HCT116 (cell line): ENCODE data around the gene KPNA4. TPM values are rescaled to one million over a fixed set of nuclear protein-coding genes. Genes with fewer than 3 reads are reported as not detected.

Source experiments
- ATAC-seq: fragments of 200-7000 bp; cut with Tn5 transposase; 2 replicates; pipeline ENCODE4 v1.9.1; 2020; ENCODE audit warnings: mild to moderate bottlenecking, moderate library complexity
- BruUV-seq: library from RNA; stranded (reverse); fragments of 400-500 nt; replicated peaks from 2 replicates; lab custom pipeline; 2021; lab: Mats Ljungman, UMichigan
- CTCF ChIA-PET: fragments of 300-600 bp; sonication (Branson Sonifier 250); formaldehyde crosslinking; loops from one replicate; lab custom pipeline; 2021; ENCODE audit warnings: antibody characterized with exemption; lab: Charles Lee
- POLR2A ChIA-PET: fragments of 300-600, 350-600 bp; sonication (Branson Sonifier 250); formaldehyde crosslinking; loops from one replicate; lab custom pipeline; 2021; ENCODE audit warnings: antibody characterized with exemption; lab: Charles Lee
- RAD21 ChIA-PET, 2 experiments: fragments of 300-600 bp; sonication (Branson Sonifier 250); formaldehyde crosslinking; loops; one replicate each; lab custom pipeline; 2023; ENCODE audit warnings: low total read pairs in 2 of 2; ENCODE audit not compliant: uncharacterized antibody in 2 of 2, unreplicated experiment in 2 of 2, low non-redundant PET in 1 of 2; lab: Charles Lee
- DNase-seq: peaks from one replicate; pipeline ENCODE4 v3.0.0-alpha.2; 2010; ENCODE audit warnings: low read depth, low spot score
- H2AFZ ChIP-seq: fragments of 200-600 bp; shearing (Covaris generic), sonication (generic); 2 replicates; pipeline ENCODE4 v1.6.1; 2017; ENCODE audit warnings: low read depth, mixed run types, mixed read lengths, antibody characterized with exemption, low read length; ENCODE audit not compliant: poor library complexity, severe bottlenecking
- H3K27ac ChIP-seq: 2 replicates; pipeline ENCODE4 v1.5.1; 2012; ENCODE audit warnings: low read depth, low read length
- H3K27me3 ChIP-seq: fragments of 200-600 bp; sonication (generic); 2 replicates; pipeline ENCODE4 v1.6.1; 2016; ENCODE audit warnings: mixed run types, low read length, mixed read lengths; ENCODE audit not compliant: insufficient read depth
- H3K36me3 ChIP-seq, 2 experiments: fragments of 200-500 bp in 1 of 2; fragments of 200-600 bp in 1 of 2; sonication (Bioruptor generic) in 1 of 2; sonication (generic) in 1 of 2; 2 replicates each; pipeline versions ENCODE4 v1.5.1 to v1.6.1; 2014 to 2016; ENCODE audit warnings: low read length in 2 of 2, inconsistent platforms in 1 of 2, mixed read lengths in 1 of 2, mixed run types in 1 of 2; ENCODE audit not compliant: insufficient read depth in 2 of 2, control insufficient read depth in 1 of 2
- H3K4me1 ChIP-seq, 2 experiments: fragments of 200-600 bp in 1 of 2; sonication (generic) in 1 of 2; 2 replicates each; pipeline versions ENCODE4 v1.5.1 to v1.6.1; 2012 to 2017; ENCODE audit warnings: low read length in 2 of 2, inconsistent platforms in 1 of 2, mild to moderate bottlenecking in 1 of 2, mixed read lengths in 1 of 2, mixed run types in 1 of 2, moderate library complexity in 1 of 2; ENCODE audit not compliant: insufficient read depth in 2 of 2, control insufficient read depth in 1 of 2
- H3K4me2 ChIP-seq: fragments of 200-600 bp; sonication (generic); 2 replicates; pipeline ENCODE4 v1.6.1; 2017; ENCODE audit warnings: mixed run types, low read length, mixed read lengths
- H3K4me3 ChIP-seq, 2 experiments: fragments of 200-600 bp in 1 of 2; sonication (generic) in 1 of 2; replicated peaks in 1 of 2; 2 replicates each; pipeline ENCODE4 v1.5.1; 2011 to 2016; ENCODE audit warnings: low read length in 2 of 2, control low read depth in 1 of 2, low read depth in 1 of 2, mild to moderate bottlenecking in 1 of 2, mixed read lengths in 1 of 2, mixed run types in 1 of 2
- H3K79me2 ChIP-seq: fragments of 200-600 bp; sonication (generic); 2 replicates; pipeline ENCODE4 v1.6.1; 2017; ENCODE audit warnings: mild to moderate bottlenecking, mixed run types, low read length, moderate library complexity, mixed read lengths; ENCODE audit not compliant: insufficient read depth
- H3K9ac ChIP-seq: fragments of 200-600 bp; sonication (generic); 2 replicates; pipeline ENCODE4 v1.6.1; 2016; ENCODE audit warnings: low read length, mixed read lengths
- H3K9me2 ChIP-seq: fragments of 200-600 bp; sonication (generic), shearing (Covaris generic); 2 replicates; pipeline ENCODE4 v1.6.1; 2017; ENCODE audit warnings: mixed run types, mild to moderate bottlenecking, moderate library complexity; ENCODE audit not compliant: insufficient read depth
- H3K9me3 ChIP-seq, 2 experiments: fragments of 200-500 bp in 1 of 2; fragments of 200-600 bp in 1 of 2; sonication (Bioruptor generic) in 1 of 2; sonication (generic) in 1 of 2; 2 replicates each; pipeline ENCODE4 v1.6.1; 2014 to 2017; ENCODE audit warnings: low read length in 2 of 2, mixed read lengths in 2 of 2, inconsistent platforms in 1 of 2, low read depth in 1 of 2, mild to moderate bottlenecking in 1 of 2, mixed run types in 1 of 2, moderate library complexity in 1 of 2; ENCODE audit not compliant: control insufficient read depth in 1 of 2, insufficient read depth in 1 of 2
- H4K20me1 ChIP-seq: fragments of 200-600 bp; sonication (generic), shearing (Covaris generic); 2 replicates; pipeline ENCODE4 v1.6.1; 2017; ENCODE audit warnings: mixed run types, mild to moderate bottlenecking, moderate library complexity; ENCODE audit not compliant: insufficient read depth
- CBX3 ChIP-seq: IDR thresholded peaks from 2 replicates; pipeline ENCODE4 v1.6.1; 2012; ENCODE audit warnings: low read depth
- CEBPB ChIP-seq: IDR thresholded peaks from 2 replicates; pipeline ENCODE4 v1.6.1; 2012; ENCODE audit warnings: low read depth
- EGR1 ChIP-seq: IDR thresholded peaks from 2 replicates; pipeline ENCODE4 v1.6.1; 2012; ENCODE audit warnings: low read depth
- ELF1 ChIP-seq: IDR thresholded peaks from 2 replicates; pipeline ENCODE4 v1.6.1; 2012; ENCODE audit warnings: low read depth, borderline replicate concordance
- EZH2 ChIP-seq: fragments of 200-600 bp; sonication (generic); IDR thresholded peaks from 2 replicates; pipeline ENCODE4 v1.6.1; 2017; ENCODE audit warnings: antibody characterized with exemption, mixed run types
- EZH2phosphoT487 ChIP-seq: fragments of 200-600 bp; IDR thresholded peaks from 2 replicates; pipeline ENCODE4 v1.6.1; 2018; ENCODE audit warnings: antibody characterized with exemption, borderline replicate concordance
- JUND ChIP-seq: IDR thresholded peaks from 2 replicates; pipeline ENCODE4 v1.6.1; 2012
- MAX ChIP-seq: IDR thresholded peaks from 2 replicates; pipeline ENCODE4 v1.6.1; 2012
- POLR2A ChIP-seq: IDR thresholded peaks from 2 replicates; pipeline ENCODE4 v1.7.0; 2011; ENCODE audit warnings: borderline replicate concordance; ENCODE audit not compliant: insufficient read depth, insufficient read length; ENCODE audit errors: extremely low read depth
- RAD21 ChIP-seq: IDR thresholded peaks from 2 replicates; pipeline ENCODE4 v1.6.1; 2012; ENCODE audit warnings: low read depth, mild to moderate bottlenecking
- SIN3A ChIP-seq: IDR thresholded peaks from 2 replicates; pipeline ENCODE4 v1.6.1; 2012; ENCODE audit warnings: low read depth
- SP1 ChIP-seq: IDR thresholded peaks from 2 replicates; pipeline ENCODE4 v1.6.1; 2012; ENCODE audit warnings: low read depth
- SRF ChIP-seq: IDR thresholded peaks from 2 replicates; pipeline ENCODE4 v1.6.1; 2012; ENCODE audit warnings: low read depth
- TCF7L2 ChIP-seq: IDR thresholded peaks from 2 replicates; pipeline ENCODE4 v1.7.0; 2011; ENCODE audit warnings: borderline replicate concordance, inconsistent platforms; ENCODE audit not compliant: insufficient read depth, insufficient read length; ENCODE audit errors: extremely low read depth
- ZBTB33 ChIP-seq: IDR thresholded peaks from 2 replicates; pipeline ENCODE4 v1.6.1; 2011; ENCODE audit warnings: mild to moderate bottlenecking, low read length, moderate library complexity; ENCODE audit not compliant: insufficient replicate concordance; ENCODE audit errors: extremely low read depth
- ZFX ChIP-seq: fragments of 450-650 bp; IDR thresholded peaks from 2 replicates; pipeline ENCODE4 v1.6.1; 2017
- ZNF274 ChIP-seq: fragments of 200-500 bp; sonication (Bioruptor generic); IDR thresholded peaks from 2 replicates; pipeline ENCODE4 v1.6.1; 2014; ENCODE audit warnings: mild to moderate bottlenecking, low read depth, low read length, inconsistent platforms
- intact Hi-C: fragments of 100-400 bp; cut with micrococcal nuclease; formaldehyde crosslinking; loops from 2 replicates; pipeline ENCODE4 v1.10.0; 2022
- total RNA-seq: library from RNA; stranded (reverse); gene quantifications from one replicate; pipeline ENCODE4 v1.2.1, GENCODE V29; 2021; ENCODE audit not compliant: unreplicated experiment
- TF ChIP-seq, protein P1 (sequence below): IDR thresholded peaks from 2 replicates; pipeline ENCODE4 v1.6.1; 2012; ENCODE audit warnings: low read depth
- TF ChIP-seq, protein P2 (sequence below): IDR thresholded peaks from 2 replicates; pipeline ENCODE4 v1.6.1; 2012
- TF ChIP-seq, protein P3 (sequence below), 3 experiments: fragments of 200-600 bp in 1 of 3; sonication (generic) in 1 of 3; IDR thresholded peaks in 2 of 3; conservative IDR thresholded peaks in 1 of 3; 2 replicates each; pipeline ENCODE4 v1.5.1; 2012 to 2017; ENCODE audit warnings: low read depth in 2 of 3, low read length in 2 of 3, antibody characterized with exemption in 1 of 3, borderline replicate concordance in 1 of 3, control low read depth in 1 of 3, mild to moderate bottlenecking in 1 of 3, mixed read lengths in 1 of 3, mixed run types in 1 of 3, moderate library complexity in 1 of 3; ENCODE audit not compliant: insufficient read depth in 1 of 3

The KPNA4 gene
- total RNA-seq, 1 experiment from 2014 or later: 43.1 TPM

DNA sequence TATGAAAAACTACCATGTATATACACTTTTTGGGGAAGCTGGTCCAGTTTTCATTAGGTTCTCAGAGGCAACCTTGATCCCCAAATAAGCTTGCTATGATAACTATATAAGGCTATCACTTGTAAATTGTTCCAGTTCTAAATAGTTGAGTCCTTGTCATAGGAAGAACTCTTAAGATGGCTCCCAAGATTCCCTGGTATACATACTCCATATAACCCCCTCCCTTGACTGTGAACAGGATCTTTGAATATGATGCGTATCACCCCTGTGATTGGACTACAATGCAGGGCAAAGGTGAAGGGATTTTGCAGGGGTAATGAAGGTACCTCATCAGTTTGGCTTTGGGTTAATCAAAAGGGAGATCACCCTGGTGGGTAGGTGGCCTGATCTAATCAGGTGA, 67.2 kb downstream of the KPNA4 start:
- Histone ChIP-seq H3K79me2 (no peaks in the 10 kb centered on the region), H2AFZ (no peak overlapping the region), H3K4me2 (no peak overlapping the region), H3K9me3 (no peaks in the 10 kb centered on the region), H3K36me3 (peaks cover 5 to 7% of the 10 kb centered on the region in 2 experiments), H3K4me3 (no peak overlapping the region), H3K9me2 (no peaks in the 10 kb centered on the region), H3K9ac (no peak overlapping the region), H3K27ac (no peak overlapping the region), H4K20me1 (no peaks in the 10 kb centered on the region), H3K4me1 (no peaks in the 10 kb centered on the region), H3K27me3 (no peaks in the 10 kb centered on the region)
- no TSS peak for BruUV-seq
- DNase-seq (no peak), ATAC-seq (no peak)
- TF ChIP-seq TCF7L2 (no peak), SIN3A (no peak), EZH2phosphoT487 (no peak), POLR2A (no peak), CBX3 (no peak), JUND (no peak), SP1 (no peak), ZBTB33 (no peak), EZH2 (no peak), SRF (no peak), CEBPB (no peak), ZFX (no peak), EGR1 (no peak), ELF1 (no peak), ZNF274 (no peak), MAX (no peak), RAD21 (no peak)
- TF ChIP-seq, protein P1, sequence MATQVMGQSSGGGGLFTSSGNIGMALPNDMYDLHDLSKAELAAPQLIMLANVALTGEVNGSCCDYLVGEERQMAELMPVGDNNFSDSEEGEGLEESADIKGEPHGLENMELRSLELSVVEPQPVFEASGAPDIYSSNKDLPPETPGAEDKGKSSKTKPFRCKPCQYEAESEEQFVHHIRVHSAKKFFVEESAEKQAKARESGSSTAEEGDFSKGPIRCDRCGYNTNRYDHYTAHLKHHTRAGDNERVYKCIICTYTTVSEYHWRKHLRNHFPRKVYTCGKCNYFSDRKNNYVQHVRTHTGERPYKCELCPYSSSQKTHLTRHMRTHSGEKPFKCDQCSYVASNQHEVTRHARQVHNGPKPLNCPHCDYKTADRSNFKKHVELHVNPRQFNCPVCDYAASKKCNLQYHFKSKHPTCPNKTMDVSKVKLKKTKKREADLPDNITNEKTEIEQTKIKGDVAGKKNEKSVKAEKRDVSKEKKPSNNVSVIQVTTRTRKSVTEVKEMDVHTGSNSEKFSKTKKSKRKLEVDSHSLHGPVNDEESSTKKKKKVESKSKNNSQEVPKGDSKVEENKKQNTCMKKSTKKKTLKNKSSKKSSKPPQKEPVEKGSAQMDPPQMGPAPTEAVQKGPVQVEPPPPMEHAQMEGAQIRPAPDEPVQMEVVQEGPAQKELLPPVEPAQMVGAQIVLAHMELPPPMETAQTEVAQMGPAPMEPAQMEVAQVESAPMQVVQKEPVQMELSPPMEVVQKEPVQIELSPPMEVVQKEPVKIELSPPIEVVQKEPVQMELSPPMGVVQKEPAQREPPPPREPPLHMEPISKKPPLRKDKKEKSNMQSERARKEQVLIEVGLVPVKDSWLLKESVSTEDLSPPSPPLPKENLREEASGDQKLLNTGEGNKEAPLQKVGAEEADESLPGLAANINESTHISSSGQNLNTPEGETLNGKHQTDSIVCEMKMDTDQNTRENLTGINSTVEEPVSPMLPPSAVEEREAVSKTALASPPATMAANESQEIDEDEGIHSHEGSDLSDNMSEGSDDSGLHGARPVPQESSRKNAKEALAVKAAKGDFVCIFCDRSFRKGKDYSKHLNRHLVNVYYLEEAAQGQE: no peak
- TF ChIP-seq, protein P2, sequence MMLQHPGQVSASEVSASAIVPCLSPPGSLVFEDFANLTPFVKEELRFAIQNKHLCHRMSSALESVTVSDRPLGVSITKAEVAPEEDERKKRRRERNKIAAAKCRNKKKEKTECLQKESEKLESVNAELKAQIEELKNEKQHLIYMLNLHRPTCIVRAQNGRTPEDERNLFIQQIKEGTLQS: no peak
- TF ChIP-seq, protein P3, sequence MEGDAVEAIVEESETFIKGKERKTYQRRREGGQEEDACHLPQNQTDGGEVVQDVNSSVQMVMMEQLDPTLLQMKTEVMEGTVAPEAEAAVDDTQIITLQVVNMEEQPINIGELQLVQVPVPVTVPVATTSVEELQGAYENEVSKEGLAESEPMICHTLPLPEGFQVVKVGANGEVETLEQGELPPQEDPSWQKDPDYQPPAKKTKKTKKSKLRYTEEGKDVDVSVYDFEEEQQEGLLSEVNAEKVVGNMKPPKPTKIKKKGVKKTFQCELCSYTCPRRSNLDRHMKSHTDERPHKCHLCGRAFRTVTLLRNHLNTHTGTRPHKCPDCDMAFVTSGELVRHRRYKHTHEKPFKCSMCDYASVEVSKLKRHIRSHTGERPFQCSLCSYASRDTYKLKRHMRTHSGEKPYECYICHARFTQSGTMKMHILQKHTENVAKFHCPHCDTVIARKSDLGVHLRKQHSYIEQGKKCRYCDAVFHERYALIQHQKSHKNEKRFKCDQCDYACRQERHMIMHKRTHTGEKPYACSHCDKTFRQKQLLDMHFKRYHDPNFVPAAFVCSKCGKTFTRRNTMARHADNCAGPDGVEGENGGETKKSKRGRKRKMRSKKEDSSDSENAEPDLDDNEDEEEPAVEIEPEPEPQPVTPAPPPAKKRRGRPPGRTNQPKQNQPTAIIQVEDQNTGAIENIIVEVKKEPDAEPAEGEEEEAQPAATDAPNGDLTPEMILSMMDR (IDR thresholded peaks at IDR 0.05 in 2 of 3, conservative IDR thresholded peaks at IDR 0.05 in 1 of 3; ENCODE audit: borderline replicate concordance in 1 of 3, insufficient read depth in 1 of 3, low read depth in 2 of 3, low read length in 2 of 3): no peak
- intact Hi-C loops: no loop called here
- ChIA-PET RAD21 (no interaction called here), CTCF (no interaction called here), POLR2A (no interaction called here)
